ENCODE results near the gene PLK2.

PLK2 gene

DNA sequence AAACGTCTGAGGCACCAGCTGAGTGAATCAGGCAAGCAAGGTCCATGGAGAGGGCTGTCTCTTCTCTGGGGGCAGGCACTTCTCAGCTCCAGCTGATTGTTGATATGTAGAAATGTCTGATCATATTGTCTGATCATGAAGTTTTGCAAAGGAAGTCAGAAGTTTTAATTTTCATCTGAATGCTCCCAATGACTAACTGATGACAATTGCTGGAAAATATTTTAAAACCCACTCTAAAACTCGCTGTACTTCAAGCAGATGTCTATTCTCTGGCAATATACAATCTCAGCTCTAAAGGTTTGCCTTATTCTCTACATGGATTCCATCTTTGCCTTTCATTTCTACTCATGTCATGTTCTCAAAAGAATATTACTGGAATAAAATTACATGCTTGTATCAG, 12.7 kb downstream of the PLK2 start:
- no peak for DNase-seq

DNA sequence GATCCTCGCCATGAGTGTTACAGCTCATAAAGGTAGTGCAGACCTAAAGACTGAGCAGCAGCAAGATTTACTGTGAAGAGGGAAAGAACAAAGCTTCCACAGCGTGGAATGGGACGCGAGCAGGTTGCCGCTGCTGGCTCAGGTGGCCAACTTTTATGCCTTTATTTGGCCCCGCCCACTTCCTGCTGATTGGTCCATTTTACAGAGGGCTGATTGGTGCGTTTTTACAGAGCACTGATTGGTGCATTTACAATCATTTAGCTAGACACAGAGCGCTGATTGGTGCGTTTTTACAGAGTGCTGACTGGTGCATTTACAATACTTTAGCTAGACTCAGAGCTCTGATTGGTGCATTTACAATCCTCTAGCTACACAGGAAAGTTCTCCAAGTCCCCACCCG, 13.9 kb downstream of the PLK2 start:
- DNase-seq: no peak

DNA sequence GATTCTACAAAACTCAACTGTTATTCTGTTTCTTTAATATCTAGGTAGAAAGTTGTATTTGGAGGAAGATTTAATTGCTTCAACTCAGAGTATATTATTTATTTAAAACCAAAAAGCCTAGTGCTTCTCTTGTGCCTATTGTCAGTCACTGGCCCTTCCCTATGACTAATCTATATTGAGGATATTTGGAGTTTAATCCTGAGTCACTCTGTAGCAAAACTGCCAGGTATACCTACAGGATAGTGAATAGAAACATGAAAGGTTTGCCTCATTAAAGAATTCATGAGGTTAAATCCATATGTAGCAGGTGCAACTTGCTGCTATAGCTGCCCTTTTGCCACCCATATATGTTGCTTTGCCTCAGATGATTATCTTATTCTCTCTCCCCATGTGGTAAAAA, 15.1 kb downstream of the PLK2 start:
- DNase-seq: no peak

DNA sequence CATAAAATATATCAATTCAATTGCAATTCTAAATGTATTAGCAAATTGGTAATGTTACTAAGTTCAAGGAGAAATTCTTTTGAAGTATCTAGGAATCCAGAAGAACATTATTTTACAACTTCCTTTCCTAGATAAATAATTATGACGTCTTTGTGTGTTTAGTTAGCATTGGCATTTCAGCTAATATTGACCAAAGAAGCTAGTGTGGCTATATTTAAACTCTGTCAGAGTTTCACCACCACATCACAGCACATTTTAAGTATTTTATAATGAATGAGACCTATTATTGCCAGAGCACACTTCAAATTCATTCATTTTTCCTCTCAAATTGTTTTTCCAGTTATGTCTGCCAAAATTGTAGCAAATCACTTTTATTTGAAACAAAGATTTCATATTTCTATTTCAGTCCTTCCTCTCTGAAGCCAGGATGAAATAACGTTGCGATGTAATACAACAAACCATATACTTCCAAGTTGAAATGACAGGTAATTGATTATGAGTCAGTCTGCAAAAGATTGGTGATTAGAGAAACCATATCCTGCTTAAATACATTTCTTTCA, 18.9 kb downstream of the PLK2 start:
- DNase-seq: no peak

DNA sequence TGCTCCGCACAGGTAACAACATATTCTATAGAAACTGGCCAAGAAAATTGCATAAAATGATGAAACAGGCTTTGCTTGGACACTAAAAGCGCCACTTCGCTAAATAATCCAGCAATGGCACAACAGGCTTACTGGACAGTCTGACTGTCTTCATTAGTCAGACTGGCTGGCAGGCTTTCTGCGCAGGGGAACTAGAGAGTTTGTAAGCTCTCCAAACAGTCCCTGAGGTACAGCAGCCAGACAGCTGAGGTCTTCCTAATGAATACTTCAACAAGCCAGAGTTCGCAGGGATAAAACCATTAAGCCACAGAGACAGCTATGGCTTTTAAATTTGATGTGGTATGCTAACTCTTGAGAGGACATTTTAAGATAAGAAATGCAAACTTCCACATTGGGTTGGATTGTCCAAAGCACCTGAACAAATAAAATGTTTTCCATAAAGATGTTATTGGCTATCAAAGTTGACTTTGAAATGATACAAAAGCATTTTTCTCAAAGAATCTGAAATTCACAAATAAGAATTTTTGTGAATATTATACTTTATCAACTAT, 20.7 kb downstream of the PLK2 start:
- DNase-seq: no peak

DNA sequence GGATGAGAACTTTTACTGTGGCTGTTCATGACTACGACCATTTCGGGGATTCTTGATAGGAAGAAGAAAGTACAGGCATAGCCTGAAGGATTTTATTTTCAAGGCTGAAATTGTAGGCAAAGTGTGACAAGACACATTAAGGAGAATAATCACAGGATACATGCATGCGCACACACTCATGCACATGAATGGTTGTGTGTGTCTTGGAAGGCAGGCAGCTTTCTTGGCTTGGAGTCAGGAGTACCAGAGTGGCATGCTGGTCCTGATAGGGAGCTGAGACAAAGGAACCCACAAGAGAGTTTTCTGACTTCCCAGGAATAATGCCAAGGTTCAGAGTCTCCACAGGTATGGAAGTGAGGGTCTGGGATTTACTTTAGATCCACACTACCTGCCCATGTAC, 22.2 kb downstream of the PLK2 start:
- no peak for DNase-seq

DNA sequence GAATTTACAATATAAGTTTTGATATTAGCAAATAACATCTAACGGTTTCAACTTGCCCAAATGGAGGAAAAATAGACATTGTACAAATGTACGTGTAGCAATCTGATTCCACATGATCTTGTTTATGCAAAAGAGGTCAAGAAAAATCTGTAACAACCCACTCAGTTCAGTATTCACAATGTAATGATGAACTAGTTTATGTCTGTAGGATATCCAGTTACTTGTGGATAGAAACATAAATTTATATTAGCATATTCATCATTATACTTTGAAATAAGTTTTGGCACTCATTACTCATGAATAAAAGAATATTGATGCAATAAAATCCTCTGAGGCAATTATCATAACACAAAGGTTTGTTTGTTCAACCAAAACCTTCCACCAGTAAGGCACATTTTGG, 28.1 kb downstream of the PLK2 start:
- DNase-seq: no peak

DNA sequence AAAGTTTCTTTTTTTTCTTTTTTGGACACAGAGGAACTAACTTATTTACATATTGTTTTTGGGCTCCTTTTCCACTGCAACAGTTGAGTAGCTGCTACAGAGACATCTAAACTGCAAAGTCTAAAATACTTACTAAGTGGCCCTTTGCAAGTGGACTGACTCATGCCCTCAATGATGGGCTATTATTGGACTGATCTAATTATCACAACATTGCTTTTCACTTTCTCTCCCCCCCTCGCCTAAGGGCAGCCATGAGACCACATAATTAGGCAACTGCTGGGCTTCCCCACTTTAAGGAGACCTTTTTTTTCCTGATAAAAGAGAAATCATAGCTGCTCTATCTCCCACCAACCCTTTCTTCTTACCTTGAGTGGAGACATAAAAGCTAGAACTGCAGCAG, 47.0 kb downstream of the PLK2 start:
- no peak for DNase-seq

DNA sequence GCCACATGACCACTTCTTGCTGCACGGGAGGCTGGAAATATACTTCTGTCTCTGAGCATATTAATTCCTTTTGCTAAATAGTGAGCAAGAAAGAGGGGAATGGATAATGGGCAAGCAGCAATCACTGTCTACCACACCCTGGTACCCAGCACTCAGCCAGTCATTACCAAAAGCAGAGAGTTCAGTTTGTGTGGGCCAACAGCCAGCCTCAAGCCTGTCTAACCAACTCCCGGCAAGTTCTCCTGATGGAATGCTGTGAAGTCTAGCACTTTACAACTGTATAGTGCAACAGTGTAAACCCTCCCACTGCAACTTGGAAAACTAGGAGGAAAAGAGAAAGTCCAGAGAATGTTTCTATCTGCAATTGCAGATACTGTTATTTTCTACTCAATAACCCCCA, 47.8 kb downstream of the PLK2 start:
- no peak for DNase-seq

DNA sequence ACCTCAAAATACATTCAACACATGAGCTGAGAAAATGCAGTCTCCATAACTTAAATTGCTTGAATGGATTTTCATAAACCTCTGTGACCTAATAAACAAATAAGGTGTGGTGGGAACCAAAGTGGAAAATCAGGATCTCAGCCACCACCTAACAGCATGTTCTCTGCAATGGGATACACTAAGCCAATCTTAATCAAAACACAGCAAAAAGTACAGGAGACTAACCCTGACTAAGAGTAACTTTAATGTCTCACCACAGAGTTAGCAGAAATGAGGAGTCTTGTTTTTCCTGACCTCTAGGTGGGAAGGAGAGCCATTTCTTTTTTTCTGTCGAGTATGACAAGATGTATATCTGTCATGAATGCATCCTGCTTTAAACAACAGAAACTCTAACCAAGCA, 48.5 kb downstream of the PLK2 start:
- DNase-seq: no peak

DNA sequence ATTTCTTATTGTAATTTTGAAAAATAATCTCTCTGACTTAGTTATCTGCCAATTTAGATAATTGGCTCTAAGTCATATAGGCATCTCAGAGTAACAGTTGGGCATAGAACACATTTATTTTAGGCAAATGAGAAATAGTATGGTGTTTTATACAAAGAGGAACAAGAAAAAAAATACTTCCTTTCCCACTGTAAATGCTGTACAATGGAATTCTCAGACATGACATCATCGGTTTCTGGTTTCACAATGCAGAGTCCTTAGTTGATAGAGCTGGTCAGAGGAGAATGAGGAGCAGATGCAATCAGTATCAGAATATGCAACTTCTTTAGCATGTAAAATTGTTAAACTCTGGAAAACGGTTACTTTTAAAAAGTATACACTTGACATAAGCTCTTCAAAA, 49.4 kb downstream of the PLK2 start:
- no peak for DNase-seq

DNA sequence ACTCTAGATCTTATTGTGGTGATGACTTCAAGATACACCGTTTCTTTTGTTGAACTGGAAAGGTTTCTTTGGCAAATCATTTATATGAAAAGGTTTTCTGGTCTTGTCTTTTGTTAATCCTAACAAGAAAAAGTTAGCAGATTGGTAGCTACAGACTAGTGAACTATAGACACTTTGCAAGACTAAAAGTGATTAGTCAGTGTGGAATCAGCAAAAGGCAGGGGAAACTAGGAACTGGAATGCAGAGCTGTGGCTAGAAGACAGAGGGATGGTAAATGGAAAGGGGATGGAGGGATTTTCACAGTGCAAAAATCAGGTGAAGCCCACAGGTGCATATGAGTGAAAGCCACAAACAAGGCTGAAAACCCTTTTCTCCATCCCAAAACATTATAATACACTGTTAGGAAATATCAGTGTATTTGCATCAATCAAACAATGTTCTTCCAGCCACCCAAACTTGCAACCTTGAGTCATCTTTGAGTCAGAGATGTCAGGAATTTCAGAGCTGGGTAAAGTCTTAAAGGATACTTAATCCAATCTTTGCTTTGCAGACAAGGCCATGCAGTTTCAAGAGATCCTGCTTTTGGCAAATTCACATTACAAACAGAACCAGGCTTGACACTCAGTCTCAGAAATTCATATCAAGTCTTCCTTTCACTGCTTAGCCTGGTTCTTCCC, 52.7 kb downstream of the PLK2 start:
- no peak for DNase-seq

DNA sequence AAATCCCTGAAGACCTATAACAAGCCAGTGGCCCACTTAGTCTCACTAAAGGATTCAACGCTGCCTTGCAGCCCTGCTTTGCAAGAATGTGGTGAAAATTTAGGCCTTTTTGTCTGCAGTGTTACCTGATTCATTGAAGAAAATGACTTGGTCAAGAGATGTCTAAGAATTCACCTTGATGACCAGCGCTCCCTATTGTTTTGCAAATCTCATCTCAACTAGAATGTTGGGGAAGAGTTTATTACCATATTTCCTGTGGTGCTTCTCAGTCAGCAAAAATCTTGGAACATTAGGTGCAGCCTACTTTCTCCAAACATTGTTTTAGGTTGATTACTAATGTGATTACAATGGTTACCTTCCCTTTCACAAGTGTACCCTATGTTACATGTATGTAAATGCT, 53.5 kb downstream of the PLK2 start:
- no peak for DNase-seq

DNA sequence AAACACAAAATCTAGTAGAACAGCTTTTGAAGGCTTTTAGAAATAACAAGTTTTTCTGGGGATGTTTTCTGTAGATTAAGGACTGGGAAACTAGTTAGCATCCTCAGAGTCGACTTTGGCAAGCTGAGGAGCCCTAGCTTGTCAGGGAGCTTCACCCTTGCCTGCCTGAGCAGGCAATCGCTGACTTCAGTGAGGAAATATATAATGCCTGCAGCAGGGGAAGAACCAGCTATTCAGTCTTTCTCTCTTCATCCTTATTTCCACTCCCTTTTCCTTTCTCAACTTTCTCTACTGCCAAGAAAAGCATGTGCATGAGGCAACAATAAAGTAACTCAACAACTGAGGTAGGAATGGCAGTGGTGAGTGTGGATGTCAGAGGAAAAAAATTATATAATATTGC, 54.7 kb downstream of the PLK2 start:
- DNase-seq: no peak

DNA sequence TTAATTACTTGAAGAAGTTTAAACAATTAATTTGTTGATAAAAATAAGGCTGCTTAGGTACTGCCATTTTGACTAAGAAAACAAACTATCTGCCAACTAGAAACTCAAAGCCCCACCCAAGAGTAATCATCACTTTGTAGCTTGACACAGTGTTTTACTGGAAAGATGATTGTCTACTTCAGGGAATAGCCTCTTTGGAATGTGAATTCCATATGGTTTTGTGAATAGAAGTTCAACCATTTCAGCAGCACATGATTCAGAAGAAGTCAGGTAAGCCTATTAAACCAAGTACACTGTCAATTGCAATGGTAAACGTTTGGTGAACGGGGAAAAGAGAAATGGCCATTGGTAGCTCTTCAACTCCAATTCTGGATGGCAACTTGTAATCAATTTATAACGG, 55.2 kb downstream of the PLK2 start:
- DNase-seq: no peak
